Suppressor macrophage treated with lipopolysaccharide for 4 hours (primary cell): ENCODE results near the gene CCL15.
"Not testable (repeated sequence)": the region's sequence is repeated elsewhere in the genome, so short reads cannot be mapped to it uniquely, and the experiment has no call there.

Experiments
- DNase-seq: peaks from one replicate; pipeline ENCODE4 v3.0.0-alpha.2; 2020

Gene CCL15

GRCh38 chr17:36001110-36001771 lies at the start of gene CCL15:
Gene CCL15, minus strand, starts transcription at chr17:36001553. Its CDS starts 61 bp downstream, at chr17:36001492.
- no peak for DNase-seq

- DNase-seq = no peak
Measured at GRCh38 chr17:36049643-36050042, 48.3 kb upstream of the CCL15 start.

GRCh38 chr17:36048066-36048465 lies 46.7 kb upstream of the CCL15 start:
- DNase-seq = no peak

GRCh38 chr17:36036235-36036634 lies 34.9 kb upstream of the CCL15 start:
- DNase-seq = peak; percentile 89

GRCh38 chr17:36034127-36034526 lies 32.8 kb upstream of the CCL15 start:
- peak; percentile 82 for DNase-seq

- no peak for DNase-seq
Measured at GRCh38 chr17:36030956-36031355, 29.6 kb upstream of the CCL15 start.

GRCh38 chr17:36027761-36028160 lies 26.4 kb upstream of the CCL15 start:
- DNase-seq = no peak

- peak; percentile 46 for DNase-seq
Measured at GRCh38 chr17:36024106-36024869, 22.9 kb upstream of the CCL15 start.

- DNase-seq = no peak
Measured at GRCh38 chr17:36019423-36019822, 18.1 kb upstream of the CCL15 start.

- DNase-seq = peak; percentile 68
Measured at GRCh38 chr17:36017799-36018198, 16.4 kb upstream of the CCL15 start, which contains the start of gene CCL23. Gene CCL23, minus strand, starts transcription at chr17:36017972. Its CDS starts 75 bp downstream, at chr17:36017897.

GRCh38 chr17:36016555-36016954 lies 15.2 kb upstream of the CCL15 start:
- no peak for DNase-seq

- not testable (repeated sequence) for DNase-seq
Measured at GRCh38 chr17:36015895-36016294, 14.5 kb upstream of the CCL15 start.

GRCh38 chr17:36014946-36015345 lies 13.6 kb upstream of the CCL15 start:
- no peak for DNase-seq

GRCh38 chr17:36011201-36011600 lies 9.8 kb upstream of the CCL15 start:
- DNase-seq = no peak

GRCh38 chr17:36008998-36009665 lies 7.8 kb upstream of the CCL15 start:
- DNase-seq = peak; percentile 19

GRCh38 chr17:36004594-36005108 lies 3.3 kb upstream of the CCL15 start:
- DNase-seq = no peak

GRCh38 chr17:36002631-36003030 lies 1.3 kb upstream of the CCL15 start:
- DNase-seq = no peak

GRCh38 chr17:36001862-36002603 lies 680 bp upstream of the CCL15 start:
- DNase-seq = no peak

GRCh38 chr17:36000732-36001109 lies 632 bp downstream of the CCL15 start:
- DNase-seq = no peak

GRCh38 chr17:35998756-35999155 lies 2.6 kb downstream of the CCL15 start:
- peak; percentile 44 for DNase-seq

GRCh38 chr17:35998018-35998545 lies 3.3 kb downstream of the CCL15 start:
- no peak for DNase-seq

- DNase-seq = not testable (repeated sequence)
Measured at GRCh38 chr17:35995346-35995745, 6.0 kb downstream of the CCL15 start.

- DNase-seq = no peak
Measured at GRCh38 chr17:35991075-35991474, 10.3 kb downstream of the CCL15 start.
